T-helper 1 cell treated with Interleukin-12 subunit alpha and Interleukin-12 subunit beta and Interleukin-4 antibody, amounts not matched to agents 30 μg/mL and 1 μg/mL, for 36 hours (primary cell): Measurements from ENCODE around the gene PLEKHO1.
A peak's percentile ranks its signal among the peaks of the same experiment; 100 is the strongest.

Experiments used
- H3K27ac Mint-ChIP-seq: one replicate; pipeline ENCODE4 v1.8.0; 2021; ENCODE audit warnings: mild to moderate bottlenecking, mixed read lengths
- H3K27me3 Mint-ChIP-seq: one replicate; pipeline ENCODE4 v1.8.0; 2021; ENCODE audit warnings: low read depth, mixed read lengths
- H3K36me3 Mint-ChIP-seq: one replicate; pipeline ENCODE4 v1.8.0; 2021; ENCODE audit warnings: low read depth, mixed read lengths
- H3K4me1 Mint-ChIP-seq: one replicate; pipeline ENCODE4 v1.8.0; 2021; ENCODE audit warnings: low read depth, mixed read lengths
- H3K4me3 Mint-ChIP-seq: one replicate; pipeline ENCODE4 v1.8.0; 2021; ENCODE audit warnings: mild to moderate bottlenecking, moderate library complexity, mixed read lengths
- H3K9me3 Mint-ChIP-seq: one replicate; pipeline ENCODE4 v1.8.0; 2021; ENCODE audit warnings: mixed read lengths

PLEKHO1 gene, protein sequence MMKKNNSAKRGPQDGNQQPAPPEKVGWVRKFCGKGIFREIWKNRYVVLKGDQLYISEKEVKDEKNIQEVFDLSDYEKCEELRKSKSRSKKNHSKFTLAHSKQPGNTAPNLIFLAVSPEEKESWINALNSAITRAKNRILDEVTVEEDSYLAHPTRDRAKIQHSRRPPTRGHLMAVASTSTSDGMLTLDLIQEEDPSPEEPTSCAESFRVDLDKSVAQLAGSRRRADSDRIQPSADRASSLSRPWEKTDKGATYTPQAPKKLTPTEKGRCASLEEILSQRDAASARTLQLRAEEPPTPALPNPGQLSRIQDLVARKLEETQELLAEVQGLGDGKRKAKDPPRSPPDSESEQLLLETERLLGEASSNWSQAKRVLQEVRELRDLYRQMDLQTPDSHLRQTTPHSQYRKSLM

DNA sequence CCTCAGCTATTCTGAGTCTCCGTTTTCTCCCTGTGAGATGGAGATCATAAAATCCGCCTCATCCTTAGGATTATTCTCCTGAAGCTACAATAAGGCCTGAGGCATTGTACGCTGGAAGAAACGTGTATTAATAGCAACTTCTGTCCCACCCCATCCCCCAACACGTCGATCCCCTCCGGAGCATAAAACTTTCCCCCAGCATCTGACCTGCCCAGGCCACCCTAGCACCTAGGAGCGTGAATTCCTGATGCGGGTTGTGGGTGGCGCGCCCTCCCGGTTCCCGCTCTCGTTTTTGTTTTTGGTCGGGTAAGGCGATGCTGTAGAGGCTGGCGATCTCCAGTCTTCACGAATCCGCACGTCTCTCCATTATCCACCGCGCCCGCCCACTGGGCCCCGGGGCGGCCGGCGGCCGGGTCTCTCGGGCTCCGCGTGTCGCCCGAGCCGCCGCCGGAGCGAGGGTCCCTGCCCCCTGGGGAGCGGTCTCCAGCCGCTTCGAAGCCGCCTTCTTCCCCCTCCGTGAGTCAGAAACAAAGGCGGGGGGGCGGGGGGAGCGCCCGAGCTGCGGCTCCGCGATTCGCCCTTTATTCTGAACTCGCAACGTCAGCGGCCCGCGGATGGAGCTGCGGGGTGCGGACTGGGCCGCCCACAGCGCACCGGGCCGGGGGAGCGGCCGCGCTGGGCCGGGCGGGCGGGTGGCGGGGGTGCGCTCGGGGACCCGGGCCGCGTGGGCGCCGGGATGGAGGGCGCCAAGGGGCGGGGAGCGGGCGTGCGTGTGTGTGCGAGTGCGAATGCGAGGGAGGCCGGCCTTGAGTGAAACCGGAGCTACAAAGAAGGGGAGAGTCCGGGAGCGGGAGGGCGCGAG lies at the start of gene PLEKHO1:
Gene PLEKHO1, plus strand, starts transcription at position 646 of the 862 bp plus-strand sequence. CDS start 342 bp downstream, outside the sequence.
- Mint-ChIP-seq H3K27me3 (peaks cover 32% of the 10 kb centered on the region), H3K9me3 (no peaks in the 10 kb centered on the region), H3K4me3 (peak within 1 kb of the TSS; percentile 90), H3K36me3 (peaks cover 37% of the 10 kb centered on the region), H3K4me1 (peaks cover 49% of the 10 kb centered on the region), H3K27ac (peak within 1 kb of the TSS; percentile 90)

DNA sequence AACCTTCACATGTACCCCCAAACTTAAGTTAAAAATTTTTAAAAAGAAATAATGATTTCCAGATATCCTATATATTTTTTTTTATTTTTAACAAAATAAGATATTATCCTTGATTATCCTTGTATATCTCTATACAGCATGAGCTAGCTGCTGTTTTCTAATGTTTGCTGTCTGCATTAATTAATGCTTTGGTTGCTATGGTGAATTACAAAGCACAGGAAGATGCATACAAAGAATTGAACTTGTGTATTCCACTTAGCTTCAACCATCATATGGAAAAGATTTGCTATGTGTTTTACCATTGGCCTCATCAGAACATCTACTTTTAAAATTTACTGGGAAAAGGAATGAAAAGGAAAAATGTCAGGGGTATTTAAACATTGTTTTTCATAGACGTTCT lies 46.7 kb upstream of the PLEKHO1 start:
- no peak overlapping the region for H3K4me3 Mint-ChIP-seq
- H3K27me3 Mint-ChIP-seq, result no peaks in the 10 kb centered on the region
- no peak overlapping the region for H3K27ac Mint-ChIP-seq
- H3K9me3 Mint-ChIP-seq, result peaks cover 6% of the 10 kb centered on the region
- H3K4me1 Mint-ChIP-seq, result peaks cover 25% of the 10 kb centered on the region
- H3K36me3 Mint-ChIP-seq, result peaks cover 37% of the 10 kb centered on the region

GRCh38 chr1:150106341-150106740 lies 43.4 kb upstream of the PLEKHO1 start:
- no peaks in the 10 kb centered on the region for H3K27me3 Mint-ChIP-seq
- H3K4me3 Mint-ChIP-seq, result peak overlapping the region; percentile 49
- peak overlapping the region; percentile 37 for H3K27ac Mint-ChIP-seq
- peaks cover 35% of the 10 kb centered on the region for H3K36me3 Mint-ChIP-seq
- peaks cover 6% of the 10 kb centered on the region for H3K9me3 Mint-ChIP-seq
- H3K4me1 Mint-ChIP-seq, result peaks cover 49% of the 10 kb centered on the region

GRCh38 chr1:150109586-150109985 lies 40.1 kb upstream of the PLEKHO1 start:
- Mint-ChIP-seq H3K36me3 (peaks cover 44% of the 10 kb centered on the region), H3K27me3 (no peaks in the 10 kb centered on the region), H3K27ac (peak overlapping the region; percentile 85), H3K4me3 (peak overlapping the region; percentile 59), H3K9me3 (peaks cover 12% of the 10 kb centered on the region), H3K4me1 (peaks cover 47% of the 10 kb centered on the region)

GRCh38 chr1:150110116-150110515 lies 39.6 kb upstream of the PLEKHO1 start:
- H3K36me3 Mint-ChIP-seq, result peaks cover 43% of the 10 kb centered on the region
- H3K4me1 Mint-ChIP-seq, result peaks cover 47% of the 10 kb centered on the region
- H3K9me3 Mint-ChIP-seq, result peaks cover 13% of the 10 kb centered on the region
- peak overlapping the region; percentile 85 for H3K27ac Mint-ChIP-seq
- no peaks in the 10 kb centered on the region for H3K27me3 Mint-ChIP-seq
- H3K4me3 Mint-ChIP-seq, result peak overlapping the region; percentile 61

DNA sequence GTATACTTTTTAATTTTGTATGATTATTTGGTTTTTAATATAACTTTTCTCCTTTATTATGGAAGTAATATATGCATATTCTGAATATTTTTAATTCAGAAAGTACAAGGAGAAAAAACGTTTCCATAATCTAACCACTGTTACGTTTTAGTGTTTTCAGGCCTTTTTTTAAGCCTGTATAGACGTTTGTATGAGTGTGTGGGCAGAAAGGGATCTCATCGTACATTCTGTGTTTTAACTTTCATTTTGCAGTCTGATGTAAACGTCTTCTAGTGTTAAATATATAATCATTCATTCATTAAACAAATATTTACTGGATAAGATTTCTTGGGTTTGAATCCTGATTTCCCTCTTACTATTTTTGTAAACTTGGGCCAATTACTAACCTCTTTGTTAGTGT lies 38.0 kb upstream of the PLEKHO1 start:
- Mint-ChIP-seq H3K9me3 (peaks cover 20% of the 10 kb centered on the region), H3K27ac (peak overlapping the region; percentile 18), H3K4me3 (peak overlapping the region; percentile 9), H3K4me1 (peaks cover 39% of the 10 kb centered on the region), H3K36me3 (peaks cover 45% of the 10 kb centered on the region), H3K27me3 (no peaks in the 10 kb centered on the region)

GRCh38 chr1:150115121-150115520 lies 34.6 kb upstream of the PLEKHO1 start:
- no peaks in the 10 kb centered on the region for H3K27me3 Mint-ChIP-seq
- peaks cover 13% of the 10 kb centered on the region for H3K4me1 Mint-ChIP-seq
- H3K27ac Mint-ChIP-seq, result no peak overlapping the region
- H3K9me3 Mint-ChIP-seq, result peaks cover 20% of the 10 kb centered on the region
- H3K4me3 Mint-ChIP-seq, result no peak overlapping the region
- H3K36me3 Mint-ChIP-seq, result peaks cover 31% of the 10 kb centered on the region

- peaks cover 20% of the 10 kb centered on the region for H3K9me3 Mint-ChIP-seq
- H3K27ac Mint-ChIP-seq, result no peak overlapping the region
- H3K36me3 Mint-ChIP-seq, result peaks cover 22% of the 10 kb centered on the region
- H3K27me3 Mint-ChIP-seq, result no peaks in the 10 kb centered on the region
- no peak overlapping the region for H3K4me3 Mint-ChIP-seq
- H3K4me1 Mint-ChIP-seq, result no peaks in the 10 kb centered on the region
Measured at GRCh38 chr1:150118716-150119115, 31.0 kb upstream of the PLEKHO1 start.

DNA sequence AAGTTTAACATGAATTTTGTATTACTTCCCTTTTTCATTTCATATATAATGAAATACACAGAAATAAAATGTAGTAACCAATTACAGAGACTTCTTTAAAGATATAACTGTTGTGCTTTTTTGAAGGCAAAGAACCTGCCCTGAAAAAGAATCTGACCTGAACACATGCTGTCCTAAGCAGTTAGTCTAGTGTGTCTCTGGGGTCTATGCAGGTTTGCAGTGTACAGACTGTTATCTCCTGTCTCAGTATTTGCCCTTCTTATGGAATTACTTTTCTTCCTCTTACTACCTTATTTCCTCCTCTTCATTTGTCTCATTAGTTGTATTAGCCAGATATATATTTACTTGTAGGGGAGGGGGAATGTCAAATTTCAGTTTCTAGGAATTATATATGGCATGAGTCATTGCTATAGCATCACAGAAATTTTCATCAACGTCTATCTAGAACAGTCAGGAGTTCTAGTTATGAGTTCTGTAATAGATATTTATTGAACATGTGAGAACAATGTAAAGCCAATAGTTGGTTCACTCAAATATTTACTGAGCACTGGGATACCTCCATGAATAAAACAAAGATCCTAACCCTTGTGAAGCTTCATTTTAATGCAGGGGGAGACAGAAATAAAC lies 28.4 kb upstream of the PLEKHO1 start:
- H3K36me3 Mint-ChIP-seq, result peaks cover 2% of the 10 kb centered on the region
- H3K4me1 Mint-ChIP-seq, result no peaks in the 10 kb centered on the region
- no peak overlapping the region for H3K4me3 Mint-ChIP-seq
- H3K27me3 Mint-ChIP-seq, result no peaks in the 10 kb centered on the region
- H3K9me3 Mint-ChIP-seq, result no peaks in the 10 kb centered on the region
- no peak overlapping the region for H3K27ac Mint-ChIP-seq

DNA sequence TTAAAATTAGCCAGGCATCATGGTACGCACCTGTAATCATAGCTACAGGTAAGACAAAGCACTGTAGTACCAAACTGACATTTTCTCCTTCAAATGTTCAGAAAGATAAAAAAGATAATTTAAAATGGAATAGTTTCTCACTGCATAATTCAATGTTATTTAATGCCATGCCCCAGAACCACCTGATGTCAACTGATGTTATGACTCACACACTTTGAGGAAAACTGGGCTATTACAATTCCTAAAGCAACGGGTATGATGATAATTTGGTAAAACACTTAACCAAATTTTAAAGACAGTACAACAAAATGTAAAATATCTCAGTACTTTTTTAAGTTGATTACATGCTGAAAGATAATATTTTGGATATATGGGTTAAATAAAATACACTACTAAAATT lies 22.9 kb upstream of the PLEKHO1 start:
- H3K27ac Mint-ChIP-seq, result no peak overlapping the region
- H3K4me3 Mint-ChIP-seq, result no peak overlapping the region
- no peaks in the 10 kb centered on the region for H3K27me3 Mint-ChIP-seq
- H3K36me3 Mint-ChIP-seq, result peaks cover 2% of the 10 kb centered on the region
- no peaks in the 10 kb centered on the region for H3K4me1 Mint-ChIP-seq
- H3K9me3 Mint-ChIP-seq, result no peaks in the 10 kb centered on the region

- H3K36me3 Mint-ChIP-seq, result peaks cover 2% of the 10 kb centered on the region
- no peaks in the 10 kb centered on the region for H3K9me3 Mint-ChIP-seq
- H3K27ac Mint-ChIP-seq, result no peak overlapping the region
- H3K4me1 Mint-ChIP-seq, result no peaks in the 10 kb centered on the region
- H3K4me3 Mint-ChIP-seq, result no peak overlapping the region
- H3K27me3 Mint-ChIP-seq, result no peaks in the 10 kb centered on the region
Measured at GRCh38 chr1:150127464-150127863, 22.3 kb upstream of the PLEKHO1 start.

- no peaks in the 10 kb centered on the region for H3K27me3 Mint-ChIP-seq
- no peak overlapping the region for H3K4me3 Mint-ChIP-seq
- no peak overlapping the region for H3K27ac Mint-ChIP-seq
- H3K4me1 Mint-ChIP-seq, result no peaks in the 10 kb centered on the region
- peaks cover 4% of the 10 kb centered on the region for H3K36me3 Mint-ChIP-seq
- no peaks in the 10 kb centered on the region for H3K9me3 Mint-ChIP-seq
Measured at GRCh38 chr1:150127868-150128267, 21.8 kb upstream of the PLEKHO1 start.

- no peak overlapping the region for H3K27ac Mint-ChIP-seq
- H3K4me1 Mint-ChIP-seq, result no peaks in the 10 kb centered on the region
- peaks cover 5% of the 10 kb centered on the region for H3K36me3 Mint-ChIP-seq
- no peaks in the 10 kb centered on the region for H3K9me3 Mint-ChIP-seq
- H3K27me3 Mint-ChIP-seq, result no peaks in the 10 kb centered on the region
- no peak overlapping the region for H3K4me3 Mint-ChIP-seq
Measured at GRCh38 chr1:150132372-150132771, 17.3 kb upstream of the PLEKHO1 start.

DNA sequence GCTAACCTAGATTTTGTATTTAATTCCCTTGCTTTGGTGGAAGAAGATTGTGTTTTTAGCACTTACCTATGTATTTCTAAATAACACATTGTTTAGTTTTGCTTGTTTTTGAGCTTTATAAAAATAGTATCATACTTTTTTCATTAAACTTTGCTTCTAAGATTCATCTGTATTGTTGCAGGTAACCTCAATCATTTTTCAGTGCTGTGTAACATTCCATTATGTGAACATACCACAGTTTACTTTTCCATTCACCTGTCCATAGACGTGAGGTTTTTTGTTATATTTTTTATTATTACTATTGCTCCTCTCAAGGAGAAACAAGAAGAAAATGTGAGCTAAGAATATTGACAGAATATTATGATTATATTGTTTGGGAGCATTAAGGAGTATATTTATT lies 15.2 kb upstream of the PLEKHO1 start:
- no peak overlapping the region for H3K4me3 Mint-ChIP-seq
- no peaks in the 10 kb centered on the region for H3K4me1 Mint-ChIP-seq
- no peaks in the 10 kb centered on the region for H3K9me3 Mint-ChIP-seq
- peaks cover 6% of the 10 kb centered on the region for H3K36me3 Mint-ChIP-seq
- no peak overlapping the region for H3K27ac Mint-ChIP-seq
- H3K27me3 Mint-ChIP-seq, result no peaks in the 10 kb centered on the region
